ENCODE measurements around the gene ADAMTS9. TPM values are rescaled to one million over a fixed set of nuclear protein-coding genes. Genes with fewer than 3 reads are reported as not detected.
A peak's percentile ranks its signal among the peaks of the same experiment; 100 is the strongest.

Gene ADAMTS9
- total RNA-seq, 1 donor from 2014 or later = 132 TPM

GRCh38 chr3:64685331-64685799 lies 2.4 kb downstream of the ADAMTS9 start:
- peak; percentile 71 for DNase-seq

- DNase-seq = peak; percentile 60
These were observed 3.0 kb downstream of the ADAMTS9 start for GRCh38 chr3:64684715-64685261.

- no peak for DNase-seq
These were observed 6.0 kb downstream of the ADAMTS9 start for GRCh38 chr3:64681827-64682226.

- DNase-seq = no peak
These were observed 6.8 kb downstream of the ADAMTS9 start for GRCh38 chr3:64681015-64681414.

GRCh38 chr3:64680334-64680733 lies 7.5 kb downstream of the ADAMTS9 start:
- no peak for DNase-seq

GRCh38 chr3:64677961-64678716 lies 9.7 kb downstream of the ADAMTS9 start:
- DNase-seq = no peak

- DNase-seq = no peak
These were observed 11.0 kb downstream of the ADAMTS9 start for GRCh38 chr3:64676831-64677230.

GRCh38 chr3:64675687-64676247 lies 12.0 kb downstream of the ADAMTS9 start:
- DNase-seq = peak; percentile 32

- peak; percentile 33 for DNase-seq
These were observed 13.2 kb downstream of the ADAMTS9 start for GRCh38 chr3:64674591-64675076.

- no peak for DNase-seq
These were observed 14.6 kb downstream of the ADAMTS9 start for GRCh38 chr3:64673159-64673715.

- peak; percentile 35 for DNase-seq
These were observed 19.0 kb downstream of the ADAMTS9 start for GRCh38 chr3:64668582-64669510.

- DNase-seq = no peak
These were observed 19.8 kb downstream of the ADAMTS9 start for GRCh38 chr3:64667887-64668581.

GRCh38 chr3:64667138-64667537 lies 20.7 kb downstream of the ADAMTS9 start:
- peak; percentile 42 for DNase-seq

GRCh38 chr3:64666171-64666588 lies 21.6 kb downstream of the ADAMTS9 start:
- DNase-seq = no peak

- no peak for DNase-seq
These were observed 23.4 kb downstream of the ADAMTS9 start for GRCh38 chr3:64664397-64664796.

GRCh38 chr3:64659617-64659978 lies 28.2 kb downstream of the ADAMTS9 start:
- no peak for DNase-seq

GRCh38 chr3:64658001-64658400 lies 29.8 kb downstream of the ADAMTS9 start:
- no peak for DNase-seq

GRCh38 chr3:64656544-64656943 lies 31.3 kb downstream of the ADAMTS9 start:
- no peak for DNase-seq

GRCh38 chr3:64655160-64655559 lies 32.6 kb downstream of the ADAMTS9 start:
- no peak for DNase-seq

GRCh38 chr3:64654013-64654412 lies 33.8 kb downstream of the ADAMTS9 start:
- DNase-seq = no peak

- DNase-seq = no peak
These were observed 34.7 kb downstream of the ADAMTS9 start for GRCh38 chr3:64653101-64653500.

Data from skin of body (tissue), 2 donors.